ENCODE measurements around the gene SPATA21. TPM values are rescaled to one million over a fixed set of nuclear protein-coding genes. Genes with fewer than 3 reads are reported as not detected.

SPATA21 gene
- total RNA-seq, 1 experiment from 2014 or later = not detected

DNA sequence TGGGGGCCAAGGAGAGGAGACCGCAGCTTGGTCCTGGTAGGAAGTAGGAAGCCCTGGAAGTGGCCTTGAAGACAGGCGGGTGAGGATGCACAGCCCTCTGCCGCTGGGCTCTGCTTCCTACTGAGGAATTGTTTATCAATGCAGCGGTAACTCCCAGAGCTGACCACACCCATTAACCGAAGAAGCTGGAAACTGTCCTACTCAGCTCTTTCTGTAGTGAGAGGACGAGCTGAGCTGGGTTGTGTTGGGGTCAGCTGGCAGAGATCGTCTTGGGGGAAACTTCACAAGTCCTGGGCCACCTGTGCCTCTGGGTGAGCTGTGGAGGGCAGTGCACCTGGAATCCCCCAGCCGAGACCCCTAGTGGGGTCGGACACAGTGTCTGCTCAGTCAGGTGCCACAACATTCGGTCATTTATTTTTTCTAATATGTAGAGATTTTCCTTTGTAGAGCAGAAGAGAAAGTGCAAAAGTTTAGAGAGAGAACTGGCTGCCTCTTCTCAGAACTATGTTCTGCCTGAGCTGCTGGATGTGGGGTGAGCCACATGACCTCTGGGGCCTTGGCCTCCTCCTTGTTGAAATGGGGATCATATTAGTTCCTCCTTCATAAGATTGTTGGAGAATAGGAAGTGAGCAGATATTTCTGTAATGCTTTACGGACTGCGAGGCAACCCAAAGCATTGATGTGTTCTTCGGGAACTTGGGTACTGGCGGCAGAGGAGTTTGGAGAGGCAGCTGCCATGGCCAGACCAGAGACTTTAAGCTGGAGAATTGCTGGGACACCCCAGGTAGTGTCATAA, 6.9 kb upstream of the SPATA21 start:
- H3K4me3 Mint-ChIP-seq = no peak overlapping the region

More for the DNA sequence above, 6.9 kb upstream of the SPATA21 start:
- Histone ChIP-seq H3K23me2 (ENCODE audit: insufficient read length, low read depth, low read length, poor library complexity, severe bottlenecking) (peaks cover 6% of the 10 kb centered on the region), H3K79me1 (ENCODE audit: insufficient read depth, low read depth, low read length, poor library complexity, severe bottlenecking) (no peaks in the 10 kb centered on the region), H3K18ac (ENCODE audit: insufficient read length, low read depth, low read length) (no peak overlapping the region), H3K14ac (ENCODE audit: insufficient read depth, low read length) (no peak overlapping the region), H2AFZ (ENCODE audit: low read length) (no peak overlapping the region), H4K91ac (ENCODE audit: insufficient read length, low read depth, low read length) (no peak overlapping the region), H3T11ph (ENCODE audit: low read length) (no peak overlapping the region), H3K4me2 (ENCODE audit: insufficient read depth, insufficient read length, low read length) (no peak overlapping the region), H3K79me2 (ENCODE audit: insufficient read depth, low read length) (peaks cover 2% of the 10 kb centered on the region), H2BK20ac (ENCODE audit: low read depth, low read length, poor library complexity, severe bottlenecking) (no peak overlapping the region), H3K9me3 (ENCODE audit: control insufficient read depth, low read depth, low read length) (no peaks in the 10 kb centered on the region), H2BK15ac (ENCODE audit: low read depth, low read length) (no peak overlapping the region), H3K4me1 (ENCODE audit: insufficient read depth, low read length) (no peaks in the 10 kb centered on the region), H4K8ac (replicated peaks; ENCODE audit: insufficient read length, low read depth, low read length) (no peak overlapping the region), H3K4ac (ENCODE audit: low read depth, low read length) (no peak overlapping the region), H3K56ac (ENCODE audit: insufficient read length, low read depth, low read length) (no peak overlapping the region), H4K20me1 (ENCODE audit: control insufficient read depth, insufficient read depth, insufficient read length) (no peaks in the 10 kb centered on the region), H4K5ac (ENCODE audit: insufficient read length, low read depth, low read length) (no peak overlapping the region), H2AK5ac (ENCODE audit: insufficient read length, low read length) (no peak overlapping the region), H3K27ac (ENCODE audit: insufficient read length, low read depth, low read length) (no peak overlapping the region), H2BK12ac (ENCODE audit: insufficient read length, low read depth, low read length) (no peak overlapping the region), H2BK120ac (ENCODE audit: low read depth, low read length, poor library complexity, severe bottlenecking) (no peak overlapping the region), H3K27me3 (ENCODE audit: insufficient read depth, low read length) (no peaks in the 10 kb centered on the region), H3K23ac (ENCODE audit: insufficient read length, low read depth, low read length) (no peak overlapping the region), H2BK5ac (ENCODE audit: insufficient read length, low read length) (no peak overlapping the region), H3K9ac (ENCODE audit: extremely low read depth, insufficient read length, low read length) (no peak overlapping the region)
- DNase-seq = no peak
- WGBS (ENCODE audit: extremely low coverage, insufficient read length, low lambda C conversion rate) = no CpG with 5 or more reads among the region's 14 CpGs
- H3K27me3 Mint-ChIP-seq (ENCODE audit: low read depth) = peaks cover 5% of the 10 kb centered on the region
- H3K27ac Mint-ChIP-seq = no peak overlapping the region
- H3K4me1 Mint-ChIP-seq = peaks cover 5 to 10% of the 10 kb centered on the region in 2 experiments
- H3K36me3 Mint-ChIP-seq (ENCODE audit: insufficient read depth in 1 of 3, low read depth in 3 of 3) = peaks cover 9 to 44% (median 38%) of the 10 kb centered on the region in 3 experiments; a peak in 6 of 7 replicates
- no peaks in the 10 kb centered on the region for H3K9me3 Mint-ChIP-seq
- TF ChIP-seq, protein P1, sequence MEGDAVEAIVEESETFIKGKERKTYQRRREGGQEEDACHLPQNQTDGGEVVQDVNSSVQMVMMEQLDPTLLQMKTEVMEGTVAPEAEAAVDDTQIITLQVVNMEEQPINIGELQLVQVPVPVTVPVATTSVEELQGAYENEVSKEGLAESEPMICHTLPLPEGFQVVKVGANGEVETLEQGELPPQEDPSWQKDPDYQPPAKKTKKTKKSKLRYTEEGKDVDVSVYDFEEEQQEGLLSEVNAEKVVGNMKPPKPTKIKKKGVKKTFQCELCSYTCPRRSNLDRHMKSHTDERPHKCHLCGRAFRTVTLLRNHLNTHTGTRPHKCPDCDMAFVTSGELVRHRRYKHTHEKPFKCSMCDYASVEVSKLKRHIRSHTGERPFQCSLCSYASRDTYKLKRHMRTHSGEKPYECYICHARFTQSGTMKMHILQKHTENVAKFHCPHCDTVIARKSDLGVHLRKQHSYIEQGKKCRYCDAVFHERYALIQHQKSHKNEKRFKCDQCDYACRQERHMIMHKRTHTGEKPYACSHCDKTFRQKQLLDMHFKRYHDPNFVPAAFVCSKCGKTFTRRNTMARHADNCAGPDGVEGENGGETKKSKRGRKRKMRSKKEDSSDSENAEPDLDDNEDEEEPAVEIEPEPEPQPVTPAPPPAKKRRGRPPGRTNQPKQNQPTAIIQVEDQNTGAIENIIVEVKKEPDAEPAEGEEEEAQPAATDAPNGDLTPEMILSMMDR (conservative IDR thresholded peaks at IDR 0.05) = no peak
